Measurements from ENCODE around the gene CATSPER2.
"Not testable (repeated sequence)": the region's sequence is repeated elsewhere in the genome, so short reads cannot be mapped to it uniquely, and the experiment has no call there.

Gene CATSPER2

DNA sequence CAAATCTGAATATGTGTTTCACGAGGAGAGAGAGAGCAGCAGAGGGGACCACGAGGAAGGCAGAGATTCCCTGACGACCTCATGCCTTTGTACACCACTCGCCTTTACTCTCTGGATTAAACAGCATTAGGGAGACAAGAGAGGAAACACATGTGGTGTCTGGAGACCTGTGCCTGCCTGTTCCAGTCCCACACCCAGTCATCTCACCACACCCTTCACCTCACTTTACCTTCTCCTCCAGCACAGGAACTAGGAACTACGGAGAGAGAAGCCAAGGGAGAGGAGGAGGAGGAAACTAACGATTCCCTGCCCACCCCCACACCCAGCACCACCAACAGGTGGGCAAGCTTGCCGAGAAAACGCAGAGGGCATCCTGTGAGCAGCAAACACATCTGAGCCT is 55.8 kb downstream of the CATSPER2 start:
- not testable (repeated sequence) for DNase-seq

DNA sequence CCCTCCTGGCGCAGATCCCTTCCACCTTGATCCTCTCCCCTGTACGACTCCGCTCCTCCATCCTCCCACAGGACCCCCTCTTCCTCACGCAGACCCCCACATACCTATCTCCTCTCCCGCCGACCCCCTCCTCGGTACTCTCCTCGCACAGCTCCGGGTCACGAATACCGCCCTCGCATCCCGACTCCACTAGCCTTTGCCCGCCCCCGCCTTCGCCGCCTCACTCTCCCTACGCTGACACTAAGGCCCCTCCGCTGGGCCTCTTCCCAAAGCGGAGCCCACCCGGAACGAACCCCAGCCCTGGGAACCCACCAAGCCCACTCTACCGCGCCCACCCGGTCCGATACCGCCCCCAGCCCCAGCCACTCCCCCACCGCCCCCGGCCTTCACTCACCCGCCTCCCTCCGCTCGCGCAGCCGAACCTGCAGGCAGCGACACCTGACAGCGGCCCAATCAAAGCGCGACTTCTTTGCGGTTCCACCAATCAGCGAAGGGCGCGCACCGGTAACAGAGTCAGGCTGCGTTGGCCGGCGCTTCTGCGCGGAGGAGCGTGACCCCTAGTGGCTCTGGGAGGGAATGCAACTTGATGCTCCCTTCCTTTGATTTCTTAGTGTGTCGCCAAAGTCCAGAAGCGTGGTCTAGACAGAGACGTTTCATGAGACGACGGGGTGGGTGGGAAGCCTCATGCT is 58.7 kb downstream of the CATSPER2 start, which contains the start of gene PPIP5K1:
PPIP5K1 (minus strand) TSS at position 431 of the 689 bp plus-strand sequence. CDS start 5,704 bp downstream, outside the sequence.
- not testable (repeated sequence) for DNase-seq
